GM21529 (cell line): ENCODE results near the gene TFCP2.

Experiments used
- ATAC-seq: cut with Tn5 transposase; IDR thresholded peaks from one replicate; pipeline ENCODE4 v1.9.1; 2021; ENCODE audit not compliant: unreplicated experiment

TFCP2 gene

GRCh38 chr12:51048661-51049251 lies 124.2 kb downstream of the TFCP2 start:
- no peak for ATAC-seq

GRCh38 chr12:51047655-51048540 lies 125.0 kb downstream of the TFCP2 start, which contains the start of gene LETMD1:
Gene LETMD1 (plus strand): TSS chr12:51048327. CDS start chr12:51048357, 30 bp downstream.
- ATAC-seq, result peak; percentile 95
